Peyer's patch (tissue), 4 donors: ENCODE results near the gene CTNND1. TPM values are rescaled to one million over a fixed set of nuclear protein-coding genes. Genes with fewer than 3 reads are reported as not detected.

Experiments
- DNase-seq, 3 donors: peaks; one replicate each; pipeline ENCODE4 v3.0.0-alpha.2; 2017 to 2019
- H3K27ac ChIP-seq, 4 donors: fragments of 200-600 bp; sonication (generic); one replicate each; pipeline ENCODE4 v1.5.1; 2016 to 2019
- H3K27me3 ChIP-seq, 2 donors: fragments of 200-600 bp; sonication (generic); one replicate each; pipeline ENCODE4 v1.5.1; 2019
- H3K36me3 ChIP-seq, 3 donors: fragments of 200-600 bp; sonication (generic); one replicate each; pipeline ENCODE4 v1.5.1; 2016 to 2019
- H3K4me1 ChIP-seq, 4 donors: fragments of 200-600 bp; sonication (generic); one replicate each; pipeline ENCODE4 v1.5.1; 2016 to 2019
- H3K4me3 ChIP-seq, 4 donors: fragments of 200-600 bp; sonication (generic); 1 replicate in 3 of 4; 2 replicates in 1 of 4; pipeline ENCODE4 v1.5.1; 2016 to 2019; ENCODE audit warnings: mild to moderate bottlenecking in 1 of 4
- H3K9me3 ChIP-seq, 4 donors: fragments of 200-600 bp; sonication (generic); one replicate each; pipeline ENCODE4 v1.5.1; 2016 to 2019; ENCODE audit warnings: mild to moderate bottlenecking in 1 of 4
- POLR2A ChIP-seq, 2 donors: fragments of 450-650 bp; IDR thresholded peaks; one replicate each; pipeline ENCODE4 v1.5.1; 2017; ENCODE audit warnings: antibody characterized with exemption in 2 of 2, mild to moderate bottlenecking in 2 of 2, moderate library complexity in 2 of 2
- small RNA-seq, 2 donors: library from RNA; depleted of rRNA; stranded (forward); fragments of <200 nt; gene quantifications; one replicate each; pipeline ENCODE3, GENCODE V24; 2016
- total RNA-seq, 4 donors: library from RNA; depleted of rRNA; stranded (reverse); fragments of >200 nt; gene quantifications; one replicate each; pipeline ENCODE4 v1.1.0, GENCODE V29; 2016
- TF ChIP-seq, protein P1 (sequence below), 6 experiments: fragments of 450-650 bp in 4 of 6; fragments of 200-600 bp in 2 of 6; sonication (generic) in 1 of 6; IDR thresholded peaks; one replicate each; pipeline ENCODE4 v1.5.1; 2017 to 2019; ENCODE audit warnings: antibody characterized with exemption in 6 of 6, mild to moderate bottlenecking in 3 of 6, moderate library complexity in 1 of 6

CTNND1 gene
- total RNA-seq, 4 donors from 2014 or later = 205 to 366 (median 346) TPM

DNA sequence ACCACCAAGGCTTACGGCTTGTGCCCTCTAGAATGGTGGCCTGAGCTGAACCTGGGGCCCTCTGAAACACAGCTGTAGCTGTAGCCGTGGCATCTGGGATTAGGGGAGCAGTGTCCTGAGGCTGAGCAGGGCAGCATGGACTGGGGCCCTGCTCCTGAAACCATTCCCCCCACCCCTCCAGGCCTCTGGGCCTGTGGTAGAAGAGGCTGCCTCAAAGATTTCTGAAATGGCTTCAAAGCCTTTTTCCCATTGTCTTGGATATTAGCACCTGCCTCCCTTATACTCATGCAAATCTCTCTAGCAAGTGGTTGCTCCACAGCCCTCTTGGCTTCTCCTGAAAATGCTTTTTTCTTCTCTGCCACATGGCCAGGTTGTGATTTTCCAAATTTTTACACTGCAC, 106.9 kb downstream of the CTNND1 start:
- H3K4me3 ChIP-seq = no peak overlapping the region
- H3K27me3 ChIP-seq = no peaks in the 10 kb centered on the region
- no peaks in the 10 kb centered on the region for H3K9me3 ChIP-seq
- no peaks in the 10 kb centered on the region for H3K4me1 ChIP-seq
- no peaks in the 10 kb centered on the region for H3K36me3 ChIP-seq
- TF ChIP-seq POLR2A (IDR thresholded peaks at IDR 0.05) = no peak
- TF ChIP-seq, protein P1, sequence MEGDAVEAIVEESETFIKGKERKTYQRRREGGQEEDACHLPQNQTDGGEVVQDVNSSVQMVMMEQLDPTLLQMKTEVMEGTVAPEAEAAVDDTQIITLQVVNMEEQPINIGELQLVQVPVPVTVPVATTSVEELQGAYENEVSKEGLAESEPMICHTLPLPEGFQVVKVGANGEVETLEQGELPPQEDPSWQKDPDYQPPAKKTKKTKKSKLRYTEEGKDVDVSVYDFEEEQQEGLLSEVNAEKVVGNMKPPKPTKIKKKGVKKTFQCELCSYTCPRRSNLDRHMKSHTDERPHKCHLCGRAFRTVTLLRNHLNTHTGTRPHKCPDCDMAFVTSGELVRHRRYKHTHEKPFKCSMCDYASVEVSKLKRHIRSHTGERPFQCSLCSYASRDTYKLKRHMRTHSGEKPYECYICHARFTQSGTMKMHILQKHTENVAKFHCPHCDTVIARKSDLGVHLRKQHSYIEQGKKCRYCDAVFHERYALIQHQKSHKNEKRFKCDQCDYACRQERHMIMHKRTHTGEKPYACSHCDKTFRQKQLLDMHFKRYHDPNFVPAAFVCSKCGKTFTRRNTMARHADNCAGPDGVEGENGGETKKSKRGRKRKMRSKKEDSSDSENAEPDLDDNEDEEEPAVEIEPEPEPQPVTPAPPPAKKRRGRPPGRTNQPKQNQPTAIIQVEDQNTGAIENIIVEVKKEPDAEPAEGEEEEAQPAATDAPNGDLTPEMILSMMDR (IDR thresholded peaks at IDR 0.05) = no peak
- no peak for DNase-seq
- no peak overlapping the region for H3K27ac ChIP-seq

Small RNAs within 50 kb of the gene (small RNA-seq; reads per million reads assigned to genes)
- gene AP001931.1 (0 reads per million in 2 donors), gene TMX2-CTNND1 (0 reads per million in 2 donors)

Other genes with a start within 250 kb of the CTNND1 start
- 10 to 100 TPM in 3 of 4 donors, 1 to 10 TPM in 1; 4.6 to 19.0 (median 11.2) TPM for gene SLC43A1, start 246.1 kb upstream of the CTNND1 start, total RNA-seq
- 10 to 100 TPM; 16.8 to 39.6 (median 19.6) TPM for gene TIMM10, start 231.0 kb upstream of the CTNND1 start, total RNA-seq
- gene SMTNL1, start 224.2 kb upstream of the CTNND1 start, total RNA-seq = not detected
- 10 to 100 TPM; 15.6 to 66.0 (median 25.1) TPM for gene UBE2L6, start 194.1 kb upstream of the CTNND1 start, total RNA-seq
- 100 to 1,000 TPM in 2 of 4 donors, 10 to 100 TPM in 2; 29.9 to 158 (median 93.1) TPM for gene SERPING1, start 164.1 kb upstream of the CTNND1 start, total RNA-seq
- gene YPEL4, start 111.9 kb upstream of the CTNND1 start, total RNA-seq = 1 to 10 TPM in 1 of 4 donors, under 1 TPM in 3; 0.35 to 2.5 (median 0.71) TPM
- gene CLP1, start 104.0 kb upstream of the CTNND1 start, total RNA-seq = 10 to 100 TPM in 3 of 4 donors, 1 to 10 TPM in 1; 9.1 to 16.1 (median 12.8) TPM
- gene ZDHHC5, start 93.7 kb upstream of the CTNND1 start, total RNA-seq = 10 to 100 TPM; 27.2 to 69.7 (median 60.1) TPM
- gene MED19, start 49.6 kb upstream of the CTNND1 start, total RNA-seq = 10 to 100 TPM in 3 of 4 donors, 1 to 10 TPM in 1; 3.0 to 26.4 (median 21.5) TPM
- 10 to 100 TPM; 18.2 to 86.0 (median 74.9) TPM for gene TMX2, start 49.2 kb upstream of the CTNND1 start, total RNA-seq
- 10 to 100 TPM; 42.0 to 50.5 (median 46.5) TPM for gene SELENOH, start 20.3 kb upstream of the CTNND1 start, total RNA-seq
- not detected for gene BTBD18, start 10.0 kb upstream of the CTNND1 start, total RNA-seq